Ascending aorta (tissue), 2 donors: Measurements from ENCODE around the gene GOLGA8T. TPM values are rescaled to one million over a fixed set of nuclear protein-coding genes. Genes with fewer than 3 reads are reported as not detected.
"Not testable (repeated sequence)": the region's sequence is repeated elsewhere in the genome, so short reads cannot be mapped to it uniquely, and the experiment has no call there.

Experiments used
- DNase-seq, 2 donors: peaks; one replicate each; pipeline ENCODE4 v3.0.0-alpha.2; 2019; ENCODE audit warnings: low spot score in 2 of 2
- H3K27ac ChIP-seq, 2 donors: fragments of 200-600 bp; sonication (generic); one replicate each; pipeline ENCODE4 v1.5.1; 2016 to 2017; ENCODE audit warnings: mild to moderate bottlenecking in 1 of 2
- H3K27me3 ChIP-seq: fragments of 200-600 bp; sonication (generic); one replicate; pipeline ENCODE4 v1.5.1; 2017
- H3K36me3 ChIP-seq, 2 donors: fragments of 200-600 bp; sonication (generic); one replicate each; pipeline ENCODE4 v1.5.1; 2016
- H3K4me1 ChIP-seq, 2 donors: fragments of 200-600 bp; sonication (generic); one replicate each; pipeline ENCODE4 v1.5.1; 2016 to 2017; ENCODE audit warnings: mild to moderate bottlenecking in 1 of 2
- H3K4me3 ChIP-seq, 2 donors: fragments of 200-600 bp; sonication (generic); one replicate each; pipeline ENCODE4 v1.5.1; 2016 to 2017; ENCODE audit warnings: mild to moderate bottlenecking in 1 of 2
- H3K9me3 ChIP-seq, 2 donors: fragments of 200-600 bp; sonication (generic); one replicate each; pipeline ENCODE4 v1.5.1; 2016
- intact Hi-C: fragments of 100-400 bp; cut with DNase I; formaldehyde crosslinking; loops from one replicate; pipeline ENCODE4 v1.15.1; 2023
- total RNA-seq: library from RNA; depleted of rRNA; stranded (reverse); fragments of >200 nt; gene quantifications from one replicate; pipeline ENCODE4 v1.1.0, GENCODE V29; 2016

Gene GOLGA8T
- 1.4 TPM for total RNA-seq

GRCh38 chr15:30134751-30135150 is at the start of gene GOLGA8T:
GOLGA8T (plus strand) TSS chr15:30135051; CDS start chr15:30135149, 98 bp downstream.
- H3K4me3 ChIP-seq, H3K4me1 ChIP-seq, H3K9me3 ChIP-seq, DNase-seq, H3K27me3 ChIP-seq, H3K27ac ChIP-seq, H3K36me3 ChIP-seq, intact Hi-C loops: not testable (repeated sequence)

- H3K4me3 ChIP-seq, H3K36me3 ChIP-seq, intact Hi-C loops, H3K27me3 ChIP-seq, H3K4me1 ChIP-seq, H3K9me3 ChIP-seq, DNase-seq, H3K27ac ChIP-seq: not testable (repeated sequence)
Observed at GRCh38 chr15:30097827-30098226, 37.0 kb upstream of the GOLGA8T start.

GRCh38 chr15:30102890-30103289 is 32.0 kb upstream of the GOLGA8T start:
- DNase-seq, H3K4me1 ChIP-seq, H3K36me3 ChIP-seq, H3K9me3 ChIP-seq, H3K27me3 ChIP-seq, H3K4me3 ChIP-seq, H3K27ac ChIP-seq, intact Hi-C loops: not testable (repeated sequence)

- H3K4me1 ChIP-seq, H3K27ac ChIP-seq, H3K36me3 ChIP-seq, H3K27me3 ChIP-seq, H3K9me3 ChIP-seq, DNase-seq, intact Hi-C loops: not testable (repeated sequence)
- H3K4me3 ChIP-seq = peak overlapping the region in 1 of 2 donors; percentile 30
Observed at GRCh38 chr15:30103941-30104507, 30.8 kb upstream of the GOLGA8T start.

GRCh38 chr15:30110591-30110990 is 24.3 kb upstream of the GOLGA8T start:
- intact Hi-C loops, H3K4me1 ChIP-seq, H3K27me3 ChIP-seq, H3K9me3 ChIP-seq, H3K4me3 ChIP-seq, DNase-seq, H3K27ac ChIP-seq, H3K36me3 ChIP-seq: not testable (repeated sequence)

- H3K27me3 ChIP-seq, DNase-seq, H3K9me3 ChIP-seq, intact Hi-C loops, H3K36me3 ChIP-seq, H3K27ac ChIP-seq, H3K4me1 ChIP-seq, H3K4me3 ChIP-seq: not testable (repeated sequence)
Observed at GRCh38 chr15:30130066-30130465, 4.8 kb upstream of the GOLGA8T start.

- intact Hi-C loops = not testable (repeated sequence)
Observed at GRCh38 chr15:30143246-30143645, 8.4 kb downstream of the GOLGA8T start.

GRCh38 chr15:30149891-30150290 is 15.0 kb downstream of the GOLGA8T start:
- DNase-seq, intact Hi-C loops, H3K4me3 ChIP-seq, H3K9me3 ChIP-seq, H3K27ac ChIP-seq, H3K36me3 ChIP-seq, H3K27me3 ChIP-seq, H3K4me1 ChIP-seq: not testable (repeated sequence)

More at GRCh38 chr15:30143246-30143645, 8.4 kb downstream of the GOLGA8T start:
- H3K36me3 ChIP-seq, H3K9me3 ChIP-seq, H3K27me3 ChIP-seq, DNase-seq, H3K27ac ChIP-seq, H3K4me1 ChIP-seq, H3K4me3 ChIP-seq: not testable (repeated sequence)

- intact Hi-C loops, H3K4me3 ChIP-seq, H3K36me3 ChIP-seq, H3K27ac ChIP-seq, H3K4me1 ChIP-seq, H3K9me3 ChIP-seq, H3K27me3 ChIP-seq, DNase-seq: not testable (repeated sequence)
Observed at GRCh38 chr15:30162479-30163357, 27.9 kb downstream of the GOLGA8T start.

- H3K9me3 ChIP-seq, H3K4me1 ChIP-seq, intact Hi-C loops, H3K27ac ChIP-seq, H3K4me3 ChIP-seq, H3K27me3 ChIP-seq, H3K36me3 ChIP-seq, DNase-seq: not testable (repeated sequence)
Observed at GRCh38 chr15:30163759-30164158, 28.9 kb downstream of the GOLGA8T start.

GRCh38 chr15:30164257-30164656 is 29.4 kb downstream of the GOLGA8T start:
- H3K4me3 ChIP-seq, DNase-seq, H3K9me3 ChIP-seq, intact Hi-C loops, H3K27ac ChIP-seq, H3K36me3 ChIP-seq, H3K27me3 ChIP-seq, H3K4me1 ChIP-seq: not testable (repeated sequence)

- H3K27me3 ChIP-seq, DNase-seq, H3K9me3 ChIP-seq, H3K36me3 ChIP-seq, intact Hi-C loops, H3K4me1 ChIP-seq, H3K27ac ChIP-seq, H3K4me3 ChIP-seq: not testable (repeated sequence)
Observed at GRCh38 chr15:30167403-30167802, 32.6 kb downstream of the GOLGA8T start.

- DNase-seq, H3K36me3 ChIP-seq, intact Hi-C loops: not testable (repeated sequence)
Observed at GRCh38 chr15:30167886-30168285, 33.0 kb downstream of the GOLGA8T start.

GRCh38 chr15:30171452-30171851 is 36.6 kb downstream of the GOLGA8T start:
- H3K4me1 ChIP-seq, intact Hi-C loops, H3K27me3 ChIP-seq: not testable (repeated sequence)

More at GRCh38 chr15:30167886-30168285, 33.0 kb downstream of the GOLGA8T start:
- not testable (repeated sequence) for H3K9me3 ChIP-seq, H3K4me1 ChIP-seq, H3K27me3 ChIP-seq, H3K27ac ChIP-seq, H3K4me3 ChIP-seq

More at GRCh38 chr15:30171452-30171851, 36.6 kb downstream of the GOLGA8T start:
- H3K27ac ChIP-seq, DNase-seq, H3K9me3 ChIP-seq, H3K36me3 ChIP-seq, H3K4me3 ChIP-seq: not testable (repeated sequence)
